ENCODE results near the gene LAMC1.

LAMC1 gene

GRCh38 chr1:183161391-183161790, 138.2 kb downstream of the LAMC1 start:
- TF ChIP-seq CTCF (conservative IDR thresholded peaks at IDR 0.05; ENCODE audit: low read depth, low read length), result no peak
- DNase-seq (ENCODE audit: low read depth), result no peak
- no peak overlapping the region for H3K4me3 ChIP-seq (ENCODE audit: low read length)

GRCh38 chr1:183163316-183163715, 140.1 kb downstream of the LAMC1 start:
- no peak overlapping the region for H3K4me3 ChIP-seq (ENCODE audit: low read length)
- DNase-seq (ENCODE audit: low read depth), result no peak
- TF ChIP-seq CTCF (conservative IDR thresholded peaks at IDR 0.05; ENCODE audit: low read depth, low read length), result no peak

GRCh38 chr1:183164340-183164739, 141.1 kb downstream of the LAMC1 start:
- TF ChIP-seq CTCF (conservative IDR thresholded peaks at IDR 0.05; ENCODE audit: low read depth, low read length), result no peak
- peak; percentile 93 for DNase-seq (ENCODE audit: low read depth)

GRCh38 chr1:183164963-183165362, 141.7 kb downstream of the LAMC1 start:
- no peak for DNase-seq (ENCODE audit: low read depth)
- TF ChIP-seq CTCF (conservative IDR thresholded peaks at IDR 0.05; ENCODE audit: low read depth, low read length), result no peak
- no peak overlapping the region for H3K4me3 ChIP-seq (ENCODE audit: low read length)

More at GRCh38 chr1:183164340-183164739, 141.1 kb downstream of the LAMC1 start:
- no peak overlapping the region for H3K4me3 ChIP-seq (ENCODE audit: low read length)

- no peak for TF ChIP-seq CTCF (conservative IDR thresholded peaks at IDR 0.05; ENCODE audit: low read depth, low read length)
- no peak for DNase-seq (ENCODE audit: low read depth)
- no peak overlapping the region for H3K4me3 ChIP-seq (ENCODE audit: low read length)
These were observed 142.2 kb downstream of the LAMC1 start for GRCh38 chr1:183165456-183165855.

GRCh38 chr1:183166454-183166853, 143.2 kb downstream of the LAMC1 start:
- no peak overlapping the region for H3K4me3 ChIP-seq (ENCODE audit: low read length)
- TF ChIP-seq CTCF (conservative IDR thresholded peaks at IDR 0.05; ENCODE audit: low read depth, low read length), result no peak
- DNase-seq (ENCODE audit: low read depth), result no peak

- TF ChIP-seq CTCF (conservative IDR thresholded peaks at IDR 0.05; ENCODE audit: low read depth, low read length), result no peak
- no peak overlapping the region for H3K4me3 ChIP-seq (ENCODE audit: low read length)
- no peak for DNase-seq (ENCODE audit: low read depth)
These were observed 144.5 kb downstream of the LAMC1 start for GRCh38 chr1:183167676-183168075.

Data from retinal pigment epithelial cell (primary cell).